PFSK-1 (cell line): ENCODE results near the gene SRGAP3.

Source experiments
- FOXP2 ChIP-seq: optimal IDR thresholded peaks from 2 replicates; pipeline ENCODE3; 2011; ENCODE audit warnings: borderline replicate concordance, control low read depth, inconsistent platforms; ENCODE audit not compliant: insufficient read depth; ENCODE audit errors: extremely low read length, extremely low read depth
- POLR2AphosphoS5 ChIP-seq: IDR thresholded peaks from 2 replicates; pipeline ENCODE4 v1.6.1; 2012; ENCODE audit warnings: low read depth, mild to moderate bottlenecking, control low read depth, low read length, moderate library complexity
- SIN3A ChIP-seq: IDR thresholded peaks from 2 replicates; pipeline ENCODE4 v1.6.1; 2012; ENCODE audit warnings: mild to moderate bottlenecking, low read length, moderate library complexity, borderline replicate concordance; ENCODE audit not compliant: insufficient read depth
- TAF1 ChIP-seq: IDR thresholded peaks from 2 replicates; pipeline ENCODE4 v1.6.1; 2012; ENCODE audit warnings: low read length, control low read depth, borderline replicate concordance; ENCODE audit not compliant: insufficient read depth
- TF ChIP-seq, protein P1 (sequence below), 2 experiments: IDR thresholded peaks; 2 replicates each; pipeline versions ENCODE4 v1.6.1 to v1.8.0; 2011 to 2012; ENCODE audit warnings: low read depth in 2 of 2, low read length in 2 of 2, control low read depth in 1 of 2, inconsistent platforms in 1 of 2, mild to moderate bottlenecking in 1 of 2, moderate library complexity in 1 of 2; ENCODE audit not compliant: insufficient read depth in 1 of 2

DNA sequence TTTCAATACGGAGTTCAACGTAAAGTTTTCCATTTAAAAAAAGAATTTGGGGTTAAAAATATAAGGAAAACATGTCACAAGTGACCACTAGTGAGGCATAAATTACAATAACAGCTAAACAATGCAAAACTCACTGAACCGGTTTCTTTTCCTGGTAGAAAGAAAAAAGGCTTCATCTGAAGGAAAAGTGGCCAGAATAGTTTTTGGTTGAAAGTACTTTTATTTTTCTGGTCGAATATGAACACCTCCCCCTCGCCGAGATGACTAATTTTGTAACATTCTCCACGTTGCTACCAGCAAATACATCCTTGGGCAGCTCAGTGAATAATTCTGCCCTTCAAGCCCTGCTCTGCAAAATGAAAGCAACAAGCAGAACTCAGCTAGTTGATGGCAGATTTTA is 3.9 kb upstream of the SRGAP3 start:
- TF ChIP-seq, protein P1, sequence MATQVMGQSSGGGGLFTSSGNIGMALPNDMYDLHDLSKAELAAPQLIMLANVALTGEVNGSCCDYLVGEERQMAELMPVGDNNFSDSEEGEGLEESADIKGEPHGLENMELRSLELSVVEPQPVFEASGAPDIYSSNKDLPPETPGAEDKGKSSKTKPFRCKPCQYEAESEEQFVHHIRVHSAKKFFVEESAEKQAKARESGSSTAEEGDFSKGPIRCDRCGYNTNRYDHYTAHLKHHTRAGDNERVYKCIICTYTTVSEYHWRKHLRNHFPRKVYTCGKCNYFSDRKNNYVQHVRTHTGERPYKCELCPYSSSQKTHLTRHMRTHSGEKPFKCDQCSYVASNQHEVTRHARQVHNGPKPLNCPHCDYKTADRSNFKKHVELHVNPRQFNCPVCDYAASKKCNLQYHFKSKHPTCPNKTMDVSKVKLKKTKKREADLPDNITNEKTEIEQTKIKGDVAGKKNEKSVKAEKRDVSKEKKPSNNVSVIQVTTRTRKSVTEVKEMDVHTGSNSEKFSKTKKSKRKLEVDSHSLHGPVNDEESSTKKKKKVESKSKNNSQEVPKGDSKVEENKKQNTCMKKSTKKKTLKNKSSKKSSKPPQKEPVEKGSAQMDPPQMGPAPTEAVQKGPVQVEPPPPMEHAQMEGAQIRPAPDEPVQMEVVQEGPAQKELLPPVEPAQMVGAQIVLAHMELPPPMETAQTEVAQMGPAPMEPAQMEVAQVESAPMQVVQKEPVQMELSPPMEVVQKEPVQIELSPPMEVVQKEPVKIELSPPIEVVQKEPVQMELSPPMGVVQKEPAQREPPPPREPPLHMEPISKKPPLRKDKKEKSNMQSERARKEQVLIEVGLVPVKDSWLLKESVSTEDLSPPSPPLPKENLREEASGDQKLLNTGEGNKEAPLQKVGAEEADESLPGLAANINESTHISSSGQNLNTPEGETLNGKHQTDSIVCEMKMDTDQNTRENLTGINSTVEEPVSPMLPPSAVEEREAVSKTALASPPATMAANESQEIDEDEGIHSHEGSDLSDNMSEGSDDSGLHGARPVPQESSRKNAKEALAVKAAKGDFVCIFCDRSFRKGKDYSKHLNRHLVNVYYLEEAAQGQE (IDR thresholded peaks at IDR 0.05; ENCODE audit: insufficient read depth in 1 of 2, low read depth in 2 of 2, low read length in 2 of 2): no peak
- TF ChIP-seq TAF1 (no peak), POLR2AphosphoS5 (no peak), SIN3A (no peak), FOXP2 (no peak)
